K562 (cell line): Measurements from ENCODE around the gene TMEM214. TPM values are rescaled to one million over a fixed set of nuclear protein-coding genes. Genes with fewer than 3 reads are reported as not detected.
A peak's percentile ranks its signal among the peaks of the same experiment; 100 is the strongest.

ENCODE experiments used
- ARNT ChIP-seq, 2 experiments: fragments of 450-650 bp; IDR thresholded peaks; 2 replicates each; pipeline ENCODE4 v1.6.1; 2016; ENCODE audit warnings: mild to moderate bottlenecking in 1 of 2
- CREB1 ChIP-seq, 2 experiments: sonication (generic) in 1 of 2; formaldehyde crosslinking in 1 of 2; IDR thresholded peaks; 2 replicates each; pipeline versions ENCODE4 v1.6.1 to v1.8.0; 2012 to 2022; ENCODE audit warnings: inconsistent platforms in 1 of 2, mild to moderate bottlenecking in 1 of 2, missing genetic modification reagents in 1 of 2, moderate library complexity in 1 of 2
- GTF3C2 ChIP-seq: IDR thresholded peaks from 3 replicates; pipeline ENCODE4 v1.6.1; 2011; ENCODE audit warnings: borderline replicate concordance, mild to moderate bottlenecking, moderate library complexity; ENCODE audit not compliant: insufficient read length; ENCODE audit errors: extremely low read depth
- HBP1 ChIP-seq: fragments of 450-650 bp; formaldehyde crosslinking; IDR thresholded peaks from 2 replicates; pipeline ENCODE4 v1.4.0; 2022; ENCODE audit warnings: missing genetic modification characterization
- HMG20A ChIP-seq: fragments of 450-650 bp; formaldehyde crosslinking; conservative IDR thresholded peaks from 2 replicates; pipeline ENCODE4 v1.4.0; 2020; ENCODE audit warnings: mild to moderate bottlenecking, mixed read lengths
- KDM2B ChIP-seq: fragments of 250-450 bp; sonication (Bioruptor Pico); IDR thresholded peaks from 2 replicates; pipeline ENCODE4 v1.8.0; 2021; ENCODE audit warnings: mild to moderate bottlenecking, moderate library complexity
- KLF13 ChIP-seq: fragments of 450-650 bp; IDR thresholded peaks from 2 replicates; pipeline ENCODE4 v1.6.1; 2016; ENCODE audit warnings: missing genetic modification characterization, low read depth, mild to moderate bottlenecking, missing compliant biosample characterization, moderate library complexity, borderline replicate concordance
- MAFG ChIP-seq: fragments of 450-650 bp; conservative IDR thresholded peaks from 2 replicates; pipeline ENCODE4 v1.6.1; 2016; ENCODE audit warnings: missing genetic modification characterization, missing compliant biosample characterization
- NCOR1 ChIP-seq: fragments of 450-650 bp; IDR thresholded peaks from 2 replicates; pipeline ENCODE4 v1.6.1; 2016; ENCODE audit warnings: mild to moderate bottlenecking, moderate library complexity
- NFATC3 ChIP-seq: fragments of 450-650 bp; IDR thresholded peaks from 2 replicates; pipeline ENCODE4 v1.6.1; 2017; ENCODE audit warnings: mild to moderate bottlenecking
- PHTF2 ChIP-seq: fragments of 250-450 bp; sonication (Bioruptor Pico); IDR thresholded peaks from 2 replicates; pipeline ENCODE4 v1.5.0; 2021; ENCODE audit warnings: mild to moderate bottlenecking
- STAT6 ChIP-seq: sonication (generic); formaldehyde crosslinking; IDR thresholded peaks from 2 replicates; pipeline ENCODE4 v1.8.1; 2023; ENCODE audit warnings: mild to moderate bottlenecking, missing genetic modification reagents
- ZKSCAN3 ChIP-seq: fragments of 250-450 bp; sonication (Bioruptor Pico); IDR thresholded peaks from 2 replicates; pipeline ENCODE4 v1.4.0; 2020
- ZNF316 ChIP-seq: fragments of 450-650 bp; IDR thresholded peaks from 2 replicates; pipeline ENCODE4 v1.6.1; 2016
- ZNF507 ChIP-seq: conservative IDR thresholded peaks from 2 replicates; pipeline ENCODE4 v1.6.1; 2017; ENCODE audit warnings: missing genetic modification characterization, missing compliant biosample characterization
- ZNF511 ChIP-seq: sonication (generic); formaldehyde crosslinking; IDR thresholded peaks from 2 replicates; pipeline ENCODE4 v1.8.0; 2022; ENCODE audit warnings: mild to moderate bottlenecking, missing genetic modification reagents
- ZNF655 ChIP-seq: fragments of 250-450 bp; sonication (Bioruptor Pico); IDR thresholded peaks from 2 replicates; pipeline ENCODE4 v1.5.0; 2021
- ZNF764 ChIP-seq: fragments of 250-450 bp; sonication (Bioruptor Pico); IDR thresholded peaks from 2 replicates; pipeline ENCODE4 v1.4.0; 2020; ENCODE audit warnings: low read depth, mild to moderate bottlenecking, moderate library complexity
- polyA plus RNA-seq, 8 experiments: library from polyadenylated mRNA; depleted of rRNA in 4 of 8; stranded (reverse) in 5 of 8; unstranded in 3 of 8; fragments of >200 nt; fragmentation: Nextera tagmentation in 2 of 8; fragmentation: Illumina TruSeq in 1 of 8; extraction: Ambion mirVana in 2 of 8; extraction: Trizol in 1 of 8; gene quantifications; 2 replicates each; pipeline versions ENCODE4 v1.2.1 to v1.2.3, GENCODE V29; 2011 to 2014; ENCODE audit warnings: inconsistent platforms in 1 of 8, missing spikeins in 1 of 8
- total RNA-seq, 7 experiments: library from RNA; depleted of rRNA in 6 of 7; stranded (reverse); fragments of >200 nt in 6 of 7; fragmentation: Illumina TruSeq in 2 of 7; extraction: Trizol in 2 of 7; gene quantifications; 2 replicates each; pipeline versions ENCODE4 v1.2.1 to v1.2.3, GENCODE V29; 2011 to 2021; ENCODE audit warnings: low replicate concordance in 1 of 7

The TMEM214 gene
- total and polyA plus RNA-seq, 9 of the 15 experiments (the other 6 are each of a cell fraction or from before 2014, with no cell fraction given): 11.4 to 81.4 (median 44.1) TPM

- TF ChIP-seq ZNF511 (CRISPR knock-in tag) (no peak), STAT6 (no peak), ZNF507 (tag) (no peak), ZNF316 (0 out of 2 replicates have a peak, but pooled peaks have one; percentile 9), NFATC3 (peak; percentile 19; the same call in 1 of the 2 replicates), ZKSCAN3 (no peak), NCOR1 (peak; percentile 89), HBP1 (CRISPR knock-in tag) (no peak), PHTF2 (no peak), ARNT (IDR thresholded peaks at IDR 0.05) (peak in 1 of 2 experiments; percentile 74; a peak in 2 of 4 replicates), HMG20A (no peak), ZNF655 (CRISPR knock-in tag) (0 out of 2 replicates have a peak, but pooled peaks have one; percentile 9), MAFG (tag) (no peak; the same call in 1 of the 2 replicates), KDM2B (CRISPR knock-in tag) (no peak), GTF3C2 (no peak), CREB1 (IDR thresholded peaks at IDR 0.05) (no peak), CREB1 (CRISPR knock-in tag; IDR thresholded peaks at IDR 0.05) (no peak), ZNF764 (CRISPR knock-in tag) (no peak), KLF13 (tag) (no peak)
Observed at GRCh38 chr2:27007416-27008374, 25.1 kb upstream of the TMEM214 start (continued).
